H1 (cell line): Measurements from ENCODE around the gene TMEM126B. TPM values are rescaled to one million over a fixed set of nuclear protein-coding genes. Genes with fewer than 3 reads are reported as not detected.

Experiments
- CTCF ChIA-PET: fragments of 300-600 bp; sonication (Branson Sonifier 250); formaldehyde crosslinking; loops from one replicate; lab custom pipeline; 2021; ENCODE audit not compliant: partially characterized antibody; lab: Charles Lee
- POLR2A ChIA-PET: fragments of 300-600 bp; sonication (Branson Sonifier 250); formaldehyde crosslinking; loops from one replicate; lab custom pipeline; 2021; ENCODE audit warnings: inconsistent platforms; ENCODE audit not compliant: partially characterized antibody; lab: Charles Lee
- DNase-seq, 2 experiments: peaks; one replicate each; pipeline versions ENCODE4 v3.0.0 to v3.0.0-alpha.2; 2010 to 2022; ENCODE audit warnings: low spot score in 2 of 2, low read depth in 1 of 2, mixed read lengths in 1 of 2
- FAIRE-seq: peaks from 2 replicates; lab custom pipeline; 2011; peaks lifted over from hg19 to GRCh38; lab: Jason Lieb, UNC
- H2AFZ ChIP-seq: 2 replicates; pipeline ENCODE4 v1.8.1; 2012; ENCODE audit warnings: low read length, inconsistent platforms
- H2AK5ac ChIP-seq: 2 replicates; pipeline ENCODE4 v1.6.1; 2013; ENCODE audit warnings: low read depth, low read length
- H2BK120ac ChIP-seq: replicated peaks from 2 replicates; pipeline ENCODE3; 2013; ENCODE audit warnings: low read depth, low read length, inconsistent platforms
- H2BK12ac ChIP-seq: 2 replicates; pipeline ENCODE4 v1.6.1; 2013; ENCODE audit warnings: low read depth, low read length
- H2BK15ac ChIP-seq: 2 replicates; pipeline ENCODE4 v1.6.1; 2013; ENCODE audit warnings: low read length
- H2BK20ac ChIP-seq: 2 replicates; pipeline ENCODE4 v1.6.1; 2013; ENCODE audit warnings: low read length
- H2BK5ac ChIP-seq: 2 replicates; pipeline ENCODE4 v1.6.1; 2013; ENCODE audit warnings: low read depth, low read length
- H3K14ac ChIP-seq: 2 replicates; pipeline ENCODE4 v1.6.1; 2013; ENCODE audit warnings: inconsistent platforms; ENCODE audit not compliant: insufficient read length
- H3K18ac ChIP-seq: 2 replicates; pipeline ENCODE4 v1.6.1; 2013; ENCODE audit warnings: low read length; ENCODE audit errors: extremely low read depth
- H3K23ac ChIP-seq: 2 replicates; pipeline ENCODE4 v1.6.1; 2013; ENCODE audit warnings: inconsistent platforms; ENCODE audit not compliant: insufficient read length
- H3K23me2 ChIP-seq: 2 replicates; pipeline ENCODE4 v1.6.1; 2013; ENCODE audit warnings: low read depth, low read length
- H3K27ac ChIP-seq: 2 replicates; pipeline ENCODE4 v1.6.1; 2011; ENCODE audit warnings: low read depth, low read length, inconsistent platforms
- H3K27me3 ChIP-seq, 4 experiments: replicated peaks in 1 of 4; 1 replicate in 1 of 4; 2 replicates in 3 of 4; pipeline versions ENCODE4 v1.6.1 to v1.8.1; 2011 to 2013; ENCODE audit warnings: low read length in 3 of 4, mild to moderate bottlenecking in 3 of 4, inconsistent platforms in 2 of 4, mixed read lengths in 2 of 4, moderate library complexity in 1 of 4; ENCODE audit not compliant: control insufficient read depth in 3 of 4, insufficient read depth in 3 of 4; ENCODE audit errors: extremely low read depth in 1 of 4
- H3K36me3 ChIP-seq, 4 experiments: 2 replicates each; pipeline versions ENCODE4 v1.6.1 to v1.8.1; 2011 to 2013; ENCODE audit warnings: mild to moderate bottlenecking in 4 of 4, low read length in 3 of 4, moderate library complexity in 2 of 4, control low read depth in 1 of 4, inconsistent platforms in 1 of 4; ENCODE audit not compliant: insufficient read depth in 4 of 4, control insufficient read depth in 2 of 4
- H3K4ac ChIP-seq: replicated peaks from 2 replicates; pipeline ENCODE3; 2013; ENCODE audit warnings: low read length, low read depth, mixed read lengths, inconsistent platforms; ENCODE audit not compliant: insufficient read length
- H3K4me1 ChIP-seq, 4 experiments: replicated peaks in 1 of 4; 1 replicate in 1 of 4; 2 replicates in 3 of 4; pipeline versions ENCODE4 v1.6.1 to v1.8.1; 2011 to 2013; ENCODE audit warnings: low read length in 3 of 4, inconsistent platforms in 2 of 4, mixed read lengths in 1 of 4; ENCODE audit not compliant: insufficient read depth in 4 of 4, control insufficient read depth in 3 of 4
- H3K4me2 ChIP-seq, 2 experiments: 2 replicates each; pipeline versions ENCODE4 v1.6.1 to v1.8.1; 2011 to 2013; ENCODE audit warnings: low read depth in 2 of 2, low read length in 2 of 2, control low read depth in 1 of 2, inconsistent platforms in 1 of 2, mild to moderate bottlenecking in 1 of 2; ENCODE audit not compliant: insufficient read depth in 1 of 2
- H3K4me3 ChIP-seq, 4 experiments: fragments of 200-600, 300-600 bp in 1 of 4; sonication (generic), shearing (Covaris generic), sonication (Bioruptor Twin) in 1 of 4; 2 replicates each; pipeline versions ENCODE4 v1.5.1 to v1.8.1; 2011 to 2016; ENCODE audit warnings: low read length in 4 of 4, low read depth in 3 of 4, control low read depth in 2 of 4, inconsistent platforms in 2 of 4, mild to moderate bottlenecking in 2 of 4, mixed read lengths in 1 of 4, moderate library complexity in 1 of 4; ENCODE audit not compliant: insufficient read depth in 2 of 4; ENCODE audit errors: extremely low read depth in 1 of 4
- H3K56ac ChIP-seq: replicated peaks from 2 replicates; pipeline ENCODE3; 2013; ENCODE audit warnings: low read depth, mild to moderate bottlenecking, mixed read lengths, low read length, inconsistent platforms; ENCODE audit not compliant: insufficient read length
- H3K79me1 ChIP-seq: 2 replicates; pipeline ENCODE4 v1.6.1; 2013; ENCODE audit warnings: low read depth, low read length, control low read depth
- H3K79me2 ChIP-seq, 2 experiments: 2 replicates each; pipeline versions ENCODE4 v1.6.1 to v1.8.1; 2012 to 2013; ENCODE audit warnings: low read length in 2 of 2, mild to moderate bottlenecking in 2 of 2, inconsistent platforms in 1 of 2; ENCODE audit not compliant: insufficient read depth in 2 of 2, control insufficient read depth in 1 of 2
- H3K9ac ChIP-seq, 4 experiments: replicated peaks in 1 of 4; 1 replicate in 1 of 4; 2 replicates in 3 of 4; pipeline versions ENCODE4 v1.6.1 to v1.8.1; 2011 to 2013; ENCODE audit warnings: low read depth in 3 of 4, low read length in 3 of 4, control low read depth in 2 of 4, mild to moderate bottlenecking in 2 of 4, moderate library complexity in 2 of 4, inconsistent platforms in 1 of 4; ENCODE audit errors: extremely low read depth in 1 of 4
- H3K9me3 ChIP-seq, 2 experiments: 2 replicates each; pipeline versions ENCODE4 v1.6.1 to v1.8.1; 2012 to 2013; ENCODE audit warnings: mild to moderate bottlenecking in 2 of 2, moderate library complexity in 2 of 2, control low read depth in 1 of 2, inconsistent platforms in 1 of 2, low read depth in 1 of 2, low read length in 1 of 2, mixed read lengths in 1 of 2; ENCODE audit not compliant: insufficient read depth in 2 of 2
- H4K20me1 ChIP-seq, 2 experiments: replicated peaks in 1 of 2; 2 replicates each; pipeline versions ENCODE3 to v1.8.1; 2011 to 2013; ENCODE audit warnings: inconsistent platforms in 2 of 2, low read length in 2 of 2, mild to moderate bottlenecking in 1 of 2; ENCODE audit not compliant: insufficient read depth in 2 of 2, control insufficient read depth in 1 of 2
- H4K5ac ChIP-seq: 2 replicates; pipeline ENCODE4 v1.6.1; 2013; ENCODE audit warnings: low read length, low read depth, mixed read lengths, inconsistent platforms; ENCODE audit not compliant: insufficient read length
- H4K8ac ChIP-seq: 2 replicates; pipeline ENCODE4 v1.8.0; 2013; ENCODE audit warnings: mild to moderate bottlenecking, moderate library complexity, low read length, inconsistent platforms; ENCODE audit not compliant: insufficient read depth; ENCODE audit errors: extremely low read depth
- H4K91ac ChIP-seq: replicated peaks from 2 replicates; pipeline ENCODE3; 2013; ENCODE audit warnings: low read length, mixed read lengths, inconsistent platforms; ENCODE audit not compliant: insufficient read length
- JUND ChIP-seq: IDR thresholded peaks from 2 replicates; pipeline ENCODE4 v1.6.1; 2011; ENCODE audit warnings: mild to moderate bottlenecking, improper control_type of control experiment, low read length
- SIN3A ChIP-seq, 2 experiments: IDR thresholded peaks in 1 of 2; conservative IDR thresholded peaks in 1 of 2; 2 replicates each; pipeline ENCODE4 v1.6.1; 2011 to 2012; ENCODE audit warnings: low read length in 2 of 2, improper control_type of control experiment in 1 of 2, low read depth in 1 of 2, mild to moderate bottlenecking in 1 of 2
- WGBS, 2 experiments: shearing (Covaris generic) in 1 of 2; methylation state at CpG; one replicate each; pipeline versions ENCODE4 v1.1.6 to v1.1.7; 2013 to 2015; ENCODE audit warnings: low lambda C conversion rate in 2 of 2, mixed read lengths in 2 of 2, inconsistent platforms in 1 of 2, low coverage in 1 of 2, missing lambda C conversion rate in 1 of 2; ENCODE audit not compliant: insufficient replicate concordance in 2 of 2, insufficient coverage in 1 of 2, insufficient read length in 1 of 2; ENCODE audit errors: extremely low coverage in 1 of 2, missing lambda C conversion rate in 1 of 2; 5-methylcytosine and 5-hydroxymethylcytosine counted together
- polyA plus RNA-seq, 7 experiments: library from polyadenylated mRNA; depleted of rRNA in 3 of 7; stranded (reverse) in 5 of 7; unstranded in 2 of 7; fragments of >200 nt in 5 of 7; fragments of 200-250 nt in 2 of 7; gene quantifications; 1 replicate in 5 of 7; 2 replicates in 1 of 7; 4 replicates in 1 of 7; pipeline versions ENCODE4 v1.2.1 to v1.2.3, GENCODE V29; 2011 to 2013; ENCODE audit warnings: missing spikeins in 2 of 7, mixed read lengths in 2 of 7
- total RNA-seq: library from RNA; stranded (reverse); fragmentation: NEBNext Ultra II Directional; extraction: Animal tissue kit (Norgen Biotek cat#: 25700); gene quantifications from 2 replicates; pipeline ENCODE4 v1.2.1, GENCODE V29; 2021

The TMEM126B gene
- total and polyA plus RNA-seq, 2 of the 8 experiments (the other 6 are each of a cell fraction or from before 2014, with no cell fraction given) = 85.6 to 101 TPM

- Histone ChIP-seq H4K8ac (peak within 1 kb of the TSS; percentile 88; the same call in 1 of the 2 replicates), H3K23ac (no peak within 1 kb of the TSS), H3K36me3 (peaks cover 0 to 17% (median 5%) of the 10 kb centered on the region in 4 experiments; a peak in 4 of 8 replicates), H4K5ac (peak within 1 kb of the TSS; percentile 69), H3K79me1 (peaks cover 2% of the 10 kb centered on the region; the same call in 1 of the 2 replicates), H3K9me3 (no peaks in the 10 kb centered on the region), H3K4me3 (peak within 1 kb of the TSS; percentile 72 to 95 (median 92)), H3K4ac (no peak within 1 kb of the TSS), H4K20me1 (no peaks in the 10 kb centered on the region), H2BK12ac (no peak within 1 kb of the TSS), H3K14ac (no peak within 1 kb of the TSS), H2BK120ac (no peak within 1 kb of the TSS), H3K79me2 (peaks cover 18 to 41% of the 10 kb centered on the region in 2 experiments), H3K56ac (peak within 1 kb of the TSS; percentile 32), H3K9ac (peak within 1 kb of the TSS; percentile 77 to 84 (median 81)), H3K18ac (peak within 1 kb of the TSS; percentile 11; the same call in 1 of the 2 replicates), H3K4me1 (peaks cover 0 to 9% (median 0%) of the 10 kb centered on the region in 4 experiments; a peak in 4 of 7 replicates), H2AK5ac (no peak within 1 kb of the TSS), H3K27me3 (no peaks in the 10 kb centered on the region), H2BK5ac (peak within 1 kb of the TSS; percentile 85), H2BK20ac (no peak within 1 kb of the TSS), H3K4me2 (peak within 1 kb of the TSS; percentile 68 to 99), H3K27ac (peak within 1 kb of the TSS; percentile 30; the same call in 1 of the 2 replicates), H2AFZ (peak within 1 kb of the TSS; percentile 89), H2BK15ac (no peak within 1 kb of the TSS), H3K23me2 (peaks cover 12% of the 10 kb centered on the region), H4K91ac (no peak within 1 kb of the TSS)
- FAIRE-seq = no peak
- ChIA-PET POLR2A (interaction anchor here (0.6 to 3.0 kb wide), 12 partner anchors 9 to 214 kb away, joined by 3 to 20 read pairs (median 6); partner anchors contain the start of genes CREBZF and TMEM126A), CTCF (interaction anchor here (0.6 to 1.6 kb wide), 4 partner anchors 9 to 728 kb away, joined by 3 to 4 read pairs (median 3); no protein-coding TSS in a partner anchor)
- 3% methylated on average over 23 of the region's 23 CpGs; no CpG with 5 or more reads in 1 of the 2 experiments for WGBS, 2 experiments
- DNase-seq = no peak
- TF ChIP-seq SIN3A (conservative IDR thresholded peaks at IDR 0.05 in 1 of 2, IDR thresholded peaks at IDR 0.05 in 1 of 2; ENCODE audit: low read depth in 1 of 2, low read length in 2 of 2) = peak in 1 of 2 experiments; percentile 12; a peak in 1 of 4 replicates
- TF ChIP-seq JUND = no peak
These were observed 928 bp upstream of the TMEM126B start, which contains the start of gene DLG2 for GRCh38 chr11:85627332-85627997. DLG2 (minus strand) TSS chr11:85627344.
